Fibroblast of mammary gland (primary cell): ENCODE results near the gene WDR82.

Experiments
- DNase-seq: peaks from one replicate; pipeline ENCODE4 v3.0.0-alpha.2; 2010; ENCODE audit warnings: low read depth
- H3K4me3 ChIP-seq: 2 replicates; pipeline ENCODE4 v1.5.1; 2011; ENCODE audit warnings: low read depth, mild to moderate bottlenecking, low read length, moderate library complexity; ENCODE audit not compliant: control insufficient read depth
- CTCF ChIP-seq: conservative IDR thresholded peaks from 2 replicates; pipeline ENCODE4 v1.5.1; 2011; ENCODE audit warnings: low read depth, low read length, inconsistent platforms; ENCODE audit not compliant: control insufficient read depth, insufficient read depth

Gene WDR82

GRCh38 chr3:52308308-52308707 lies 29.9 kb upstream of the WDR82 start:
- no peak for DNase-seq
- no peak overlapping the region for H3K4me3 ChIP-seq
- TF ChIP-seq CTCF = no peak

- no peak for TF ChIP-seq CTCF
- no peak overlapping the region for H3K4me3 ChIP-seq
- no peak for DNase-seq
Measured at GRCh38 chr3:52306978-52307377, 28.5 kb upstream of the WDR82 start.

- TF ChIP-seq CTCF = no peak
- no peak overlapping the region for H3K4me3 ChIP-seq
- DNase-seq = no peak
Measured at GRCh38 chr3:52305926-52306325, 27.5 kb upstream of the WDR82 start.

GRCh38 chr3:52303811-52304210 lies 25.4 kb upstream of the WDR82 start:
- no peak for DNase-seq
- H3K4me3 ChIP-seq = no peak overlapping the region
- TF ChIP-seq CTCF = no peak

GRCh38 chr3:52302426-52303145 lies 24.1 kb upstream of the WDR82 start:
- DNase-seq = no peak
- TF ChIP-seq CTCF = no peak
- no peak overlapping the region for H3K4me3 ChIP-seq

GRCh38 chr3:52299879-52300611 lies 21.6 kb upstream of the WDR82 start:
- no peak overlapping the region for H3K4me3 ChIP-seq
- no peak for TF ChIP-seq CTCF
- no peak for DNase-seq
